Adrenal gland (tissue), 12 donors: ENCODE results near the gene ARF1. TPM values are rescaled to one million over a fixed set of nuclear protein-coding genes. Genes with fewer than 3 reads are reported as not detected.

ENCODE experiments used
- DNase-seq, 7 donors: peaks; one replicate each; pipeline ENCODE4 v3.0.0-alpha.2; 2019 to 2020
- H3K27ac ChIP-seq, 5 donors: fragments of 200-600 bp; sonication (generic) in 4 of 5; 1 replicate in 3 of 5; 2 replicates in 2 of 5; pipeline versions ENCODE4 v1.5.1 to v1.8.0; 2016 to 2020; ENCODE audit warnings: mild to moderate bottlenecking in 1 of 5
- H3K27me3 ChIP-seq: fragments of 200-600 bp; 2 replicates; pipeline ENCODE4 v1.8.0; 2021
- H3K36me3 ChIP-seq, 2 donors: fragments of 200-600 bp; replicated peaks in 1 of 2; 1 replicate in 1 of 2; 2 replicates in 1 of 2; pipeline versions ENCODE4 v1.5.1 to v1.8.0; 2018 to 2022
- H3K4me1 ChIP-seq, 2 donors: fragments of 200-600 bp; replicated peaks in 1 of 2; 1 replicate in 1 of 2; 2 replicates in 1 of 2; pipeline versions ENCODE4 v1.5.1 to v1.8.0; 2018 to 2021
- H3K4me3 ChIP-seq, 4 donors: fragments of 200-600 bp; sonication (generic) in 3 of 4; one replicate each; pipeline ENCODE4 v1.5.1; 2016 to 2018
- H3K9me3 ChIP-seq, 3 donors: fragments of 200-600 bp; sonication (generic) in 1 of 3; replicated peaks in 1 of 3; 1 replicate in 2 of 3; 2 replicates in 1 of 3; pipeline versions ENCODE4 v1.5.1 to v1.8.0; 2016 to 2021
- POLR2A ChIP-seq, 2 donors: fragments of 450-650 bp; IDR thresholded peaks; one replicate each; pipeline ENCODE4 v1.6.1; 2017; ENCODE audit warnings: antibody characterized with exemption in 2 of 2, mild to moderate bottlenecking in 2 of 2, moderate library complexity in 1 of 2
- WGBS, 4 donors: extraction: QIAGEN DNeasy Blood & Tissue Kit in 2 of 4; methylation state at CpG; one replicate each; pipeline versions ENCODE4 v1.1.5 to v1.1.7; 2013 to 2017; 5-methylcytosine and 5-hydroxymethylcytosine counted together
- intact Hi-C, 2 donors: fragments of 100-400 bp; cut with DNase I; formaldehyde crosslinking; loops; one replicate each; pipeline versions ENCODE4 v1.14.1 to v1.15.0; 2022 to 2023
- polyA plus RNA-seq, 3 donors: library from polyadenylated mRNA; stranded (reverse); fragments of 200-250 nt in 2 of 3; fragments of 350-450 nt in 1 of 3; fragmentation: Illumina TruSeq in 1 of 3; extraction: RNeasy Lipid Tissue Mini Kit (QIAGEN cat#74804) in 1 of 3; gene quantifications; one replicate each; pipeline ENCODE4 v1.2.3, GENCODE V29; 2013 to 2014
- total RNA-seq, 9 donors: library from RNA; depleted of rRNA in 4 of 9; stranded (reverse); fragments of >200 nt in 4 of 9; fragments of 120-200 nt in 1 of 9; fragmentation: NEBNext Ultra II Directional in 1 of 9; extraction: Animal tissue kit (Norgen Biotek cat#: 25700) in 1 of 9; gene quantifications; one replicate each; pipeline versions ENCODE4 v1.1.0 to v1.2.4, GENCODE V29; 2013 to 2023
- TF ChIP-seq, protein P1 (sequence below), 6 experiments: fragments of 450-650 bp in 4 of 6; fragments of 200-600 bp in 2 of 6; sonication (generic) in 1 of 6; IDR thresholded peaks; 1 replicate in 5 of 6; 2 replicates in 1 of 6; pipeline versions ENCODE4 v1.5.1 to v1.8.0; 2016 to 2021; ENCODE audit warnings: antibody characterized with exemption in 6 of 6, mild to moderate bottlenecking in 2 of 6, moderate library complexity in 1 of 6
- donor health status: healthy with polysubstance abuse.
- donor health status: Bipolar disorder and iron deficiency.
- donor health status: DM: yes; HTN: yes; CAD: no.
- donor health status: DM: no; HTN: no; CAD: no.
- donor health status: DM: no; HTN: no; CAD: no.
- donor health status: DM: yes; HTN: yes; CAD: no.

ARF1 gene
- total and polyA plus RNA-seq, 12 donors: 200 to 611 (median 381) TPM

DNA sequence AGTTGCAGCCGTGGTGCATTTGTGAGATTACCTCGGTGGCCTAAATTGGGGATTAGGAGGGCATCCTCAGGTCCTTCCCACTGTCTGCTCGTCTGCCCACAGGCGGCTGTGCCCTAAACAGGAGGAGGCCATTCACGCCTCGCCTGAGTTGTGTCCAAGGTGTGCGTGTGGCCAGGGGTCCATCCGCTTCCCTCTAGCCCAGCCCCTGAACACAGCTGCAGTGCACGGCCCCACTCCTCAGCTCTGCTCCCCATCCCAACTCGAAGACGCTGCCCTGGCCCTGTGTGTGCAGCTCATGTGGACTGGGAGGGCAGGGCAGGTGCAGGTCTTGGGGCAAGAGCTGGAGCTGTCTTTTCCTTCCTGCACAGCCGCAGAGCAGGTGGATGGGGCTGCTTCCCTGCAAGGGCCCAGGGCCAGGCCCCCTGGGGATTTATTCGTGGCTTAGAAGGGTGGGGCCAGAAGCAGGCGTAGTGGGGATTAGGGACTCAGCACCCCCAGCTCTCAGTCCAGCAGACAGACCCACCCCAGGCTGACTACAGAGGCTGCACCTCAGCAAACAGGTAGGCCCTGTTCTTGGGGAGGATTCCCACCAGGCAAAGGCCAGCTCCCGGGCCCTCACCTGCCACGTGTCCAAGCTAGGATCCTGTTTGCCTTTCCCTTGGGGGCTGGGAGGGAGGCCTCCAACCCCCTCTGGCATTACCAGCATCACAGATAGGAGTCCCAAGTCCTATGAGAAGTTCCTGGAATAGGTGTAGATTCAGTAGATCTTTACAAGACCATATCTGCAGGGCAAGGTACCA is 61.9 kb downstream of the ARF1 start:
- Histone ChIP-seq H3K4me3 (no peak overlapping the region), H3K9me3 (no peaks in the 10 kb centered on the region), H3K4me1 (peaks cover 12 to 40% of the 10 kb centered on the region in 2 donors), H3K27me3 (no peaks in the 10 kb centered on the region), H3K36me3 (peaks cover 0 to 30% of the 10 kb centered on the region in 2 donors), H3K27ac (no peak overlapping the region)
- peak in 4 of 7 donors; percentile 10 to 45 (median 14) for DNase-seq
- intact Hi-C loops: no loop called here
- WGBS, 4 donors: 81 to 89% (median 84%) methylated on average over 11 to 16 of the region's 16 CpGs
- no peak for TF ChIP-seq POLR2A (IDR thresholded peaks at IDR 0.05)
- TF ChIP-seq, protein P1, sequence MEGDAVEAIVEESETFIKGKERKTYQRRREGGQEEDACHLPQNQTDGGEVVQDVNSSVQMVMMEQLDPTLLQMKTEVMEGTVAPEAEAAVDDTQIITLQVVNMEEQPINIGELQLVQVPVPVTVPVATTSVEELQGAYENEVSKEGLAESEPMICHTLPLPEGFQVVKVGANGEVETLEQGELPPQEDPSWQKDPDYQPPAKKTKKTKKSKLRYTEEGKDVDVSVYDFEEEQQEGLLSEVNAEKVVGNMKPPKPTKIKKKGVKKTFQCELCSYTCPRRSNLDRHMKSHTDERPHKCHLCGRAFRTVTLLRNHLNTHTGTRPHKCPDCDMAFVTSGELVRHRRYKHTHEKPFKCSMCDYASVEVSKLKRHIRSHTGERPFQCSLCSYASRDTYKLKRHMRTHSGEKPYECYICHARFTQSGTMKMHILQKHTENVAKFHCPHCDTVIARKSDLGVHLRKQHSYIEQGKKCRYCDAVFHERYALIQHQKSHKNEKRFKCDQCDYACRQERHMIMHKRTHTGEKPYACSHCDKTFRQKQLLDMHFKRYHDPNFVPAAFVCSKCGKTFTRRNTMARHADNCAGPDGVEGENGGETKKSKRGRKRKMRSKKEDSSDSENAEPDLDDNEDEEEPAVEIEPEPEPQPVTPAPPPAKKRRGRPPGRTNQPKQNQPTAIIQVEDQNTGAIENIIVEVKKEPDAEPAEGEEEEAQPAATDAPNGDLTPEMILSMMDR (IDR thresholded peaks at IDR 0.05): no peak

DNA sequence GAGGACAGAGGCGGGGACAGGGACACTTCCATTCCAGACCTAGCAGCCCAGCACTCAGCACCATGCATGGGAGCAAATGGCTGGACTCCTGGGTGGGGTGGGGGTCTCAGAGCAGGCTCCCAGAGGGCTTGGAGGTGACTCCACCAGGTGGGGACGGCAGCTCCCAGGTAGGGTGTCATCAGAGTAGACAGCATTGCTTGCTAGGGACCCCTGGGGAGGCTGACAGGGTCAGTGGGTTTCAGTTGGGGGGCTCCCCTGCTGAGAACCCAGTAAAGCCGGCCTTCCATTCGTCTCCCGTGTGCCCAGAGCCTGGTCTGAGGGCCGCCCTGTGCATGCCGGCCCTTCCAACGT is 62.5 kb downstream of the ARF1 start:
- Histone ChIP-seq H3K4me1 (peaks cover 10 to 45% of the 10 kb centered on the region in 2 donors), H3K9me3 (no peaks in the 10 kb centered on the region)
- peak in 3 of 7 donors; percentile 8 to 45 (median 16) for DNase-seq

GRCh38 chr1:228145463-228146416 is 63.2 kb downstream of the ARF1 start:
- H3K27me3 ChIP-seq: no peaks in the 10 kb centered on the region
- peaks cover 0 to 30% of the 10 kb centered on the region in 2 donors for H3K36me3 ChIP-seq
- peak in 3 of 7 donors; percentile 10 to 48 (median 25) for DNase-seq
- peaks cover 9 to 52% of the 10 kb centered on the region in 2 donors for H3K4me1 ChIP-seq
- no peaks in the 10 kb centered on the region for H3K9me3 ChIP-seq
- TF ChIP-seq, protein P1 (IDR thresholded peaks at IDR 0.05): no peak
- no peak for TF ChIP-seq POLR2A (IDR thresholded peaks at IDR 0.05)
- no peak overlapping the region for H3K27ac ChIP-seq
- WGBS, 4 donors: 87 to 93% (median 90%) methylated on average over 18 to 31 of the region's 31 CpGs
- intact Hi-C loops: no loop called here
- H3K4me3 ChIP-seq: no peak overlapping the region

More for the DNA sequence above, 62.5 kb downstream of the ARF1 start:
- 66 to 90% (median 80%) methylated on average over 4 to 8 of the region's 8 CpGs; no CpG with 5 or more reads in 1 of the 4 donors for WGBS, 4 donors
- intact Hi-C loops: no loop called here
- no peak overlapping the region for H3K4me3 ChIP-seq
- H3K27ac ChIP-seq: no peak overlapping the region
- no peak for TF ChIP-seq POLR2A (IDR thresholded peaks at IDR 0.05)
- TF ChIP-seq, protein P1 (IDR thresholded peaks at IDR 0.05): no peak
- no peaks in the 10 kb centered on the region for H3K27me3 ChIP-seq
- peaks cover 0 to 30% of the 10 kb centered on the region in 2 donors for H3K36me3 ChIP-seq
